Measurements from ENCODE around the gene AFG1L.

DNA sequence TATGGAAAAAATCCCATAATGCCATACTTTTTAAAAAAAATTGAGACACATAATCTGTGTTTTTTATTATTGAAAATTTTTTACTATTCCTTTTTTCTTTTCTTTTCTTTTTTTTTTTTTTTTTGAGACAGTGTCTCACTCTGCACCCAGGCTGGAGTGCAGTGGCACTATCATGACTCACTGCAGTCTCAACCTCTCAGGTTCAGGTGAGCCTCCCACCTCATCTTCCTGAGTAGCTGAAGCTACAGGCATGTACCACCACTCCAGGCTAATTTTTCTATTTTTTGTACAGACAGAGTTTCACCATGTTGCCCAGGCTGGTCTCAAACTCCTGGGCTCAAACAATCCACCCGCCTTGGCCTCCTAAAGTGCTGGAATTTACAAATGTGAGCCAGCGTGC lies 100.4 kb downstream of the AFG1L start:
- TF ChIP-seq POLR2A (IDR thresholded peaks at IDR 0.05): no peak
- TF ChIP-seq, protein P1, sequence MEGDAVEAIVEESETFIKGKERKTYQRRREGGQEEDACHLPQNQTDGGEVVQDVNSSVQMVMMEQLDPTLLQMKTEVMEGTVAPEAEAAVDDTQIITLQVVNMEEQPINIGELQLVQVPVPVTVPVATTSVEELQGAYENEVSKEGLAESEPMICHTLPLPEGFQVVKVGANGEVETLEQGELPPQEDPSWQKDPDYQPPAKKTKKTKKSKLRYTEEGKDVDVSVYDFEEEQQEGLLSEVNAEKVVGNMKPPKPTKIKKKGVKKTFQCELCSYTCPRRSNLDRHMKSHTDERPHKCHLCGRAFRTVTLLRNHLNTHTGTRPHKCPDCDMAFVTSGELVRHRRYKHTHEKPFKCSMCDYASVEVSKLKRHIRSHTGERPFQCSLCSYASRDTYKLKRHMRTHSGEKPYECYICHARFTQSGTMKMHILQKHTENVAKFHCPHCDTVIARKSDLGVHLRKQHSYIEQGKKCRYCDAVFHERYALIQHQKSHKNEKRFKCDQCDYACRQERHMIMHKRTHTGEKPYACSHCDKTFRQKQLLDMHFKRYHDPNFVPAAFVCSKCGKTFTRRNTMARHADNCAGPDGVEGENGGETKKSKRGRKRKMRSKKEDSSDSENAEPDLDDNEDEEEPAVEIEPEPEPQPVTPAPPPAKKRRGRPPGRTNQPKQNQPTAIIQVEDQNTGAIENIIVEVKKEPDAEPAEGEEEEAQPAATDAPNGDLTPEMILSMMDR (IDR thresholded peaks at IDR 0.05): no peak

Measured in heart left ventricle (tissue), 13 donors.